ENCODE measurements around the gene CRMP1. TPM values are rescaled to one million over a fixed set of nuclear protein-coding genes. Genes with fewer than 3 reads are reported as not detected.

CRMP1 gene
- total and polyA plus RNA-seq, 2 donors (not counting 3 experiments of a cell fraction or from before 2014, with no cell fraction given): 0.06 TPM; not detected in 1

GRCh38 chr4:5773271-5773555, 119.7 kb downstream of the CRMP1 start:
- no peaks in the 10 kb centered on the region for H3K27me3 ChIP-seq (ENCODE audit: control insufficient read depth in 2 of 2, insufficient read depth in 2 of 2, low read length in 2 of 2)
- no peak overlapping the region for H3K27ac ChIP-seq (ENCODE audit: insufficient read depth, low read depth, low read length)
- no peaks in the 10 kb centered on the region for H3K9me1 ChIP-seq (replicated peaks; ENCODE audit: control insufficient read depth, extremely low read depth, insufficient read depth, low read length)
- H3K9me3 ChIP-seq (replicated peaks; ENCODE audit: control insufficient read depth, insufficient read depth, low read length): no peaks in the 10 kb centered on the region
- dilution Hi-C loops (cut with MboI; ENCODE audit: extremely low pct_ligation_motif_present, low sequenced_read_pairs): no loop called here
- no peaks in the 10 kb centered on the region for H3K4me1 ChIP-seq (ENCODE audit: control insufficient read depth, extremely low read depth, insufficient read depth, low read length)
- ChIA-PET POLR2A (no interaction called here), CTCF (no interaction called here)
- no peaks in the 10 kb centered on the region for H4K20me1 ChIP-seq (replicated peaks; ENCODE audit: control insufficient read depth, extremely low read depth, insufficient read depth, low read length)
- BruUV-seq (replicated peaks): no TSS peak
- DNase-seq (ENCODE audit: low read depth, low spot score): no peak
- TF ChIP-seq, protein P1, sequence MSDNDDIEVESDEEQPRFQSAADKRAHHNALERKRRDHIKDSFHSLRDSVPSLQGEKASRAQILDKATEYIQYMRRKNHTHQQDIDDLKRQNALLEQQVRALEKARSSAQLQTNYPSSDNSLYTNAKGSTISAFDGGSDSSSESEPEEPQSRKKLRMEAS (IDR thresholded peaks at IDR 0.05; ENCODE audit: insufficient read depth, insufficient read length): no peak
- TF ChIP-seq JUN (IDR thresholded peaks at IDR 0.05; ENCODE audit: borderline replicate concordance, insufficient read depth, insufficient read length, low read depth): no peak
- no peak for TF ChIP-seq MYC (IDR thresholded peaks at IDR 0.05; ENCODE audit: low read depth, low read length)
- no peak for TF ChIP-seq EZH2 (IDR thresholded peaks at IDR 0.05; ENCODE audit: borderline replicate concordance, low read depth, low read length, severe bottlenecking)
- no peak for TF ChIP-seq POLR2A (IDR thresholded peaks at IDR 0.05; ENCODE audit: low read depth, low read length)
- FAIRE-seq: no peak
- intact Hi-C loops (cut with micrococcal nuclease): no loop called here
- H3K9ac ChIP-seq (replicated peaks; ENCODE audit: extremely low read depth, insufficient read depth, low read length): no peak overlapping the region
- no peak overlapping the region for H3K4me2 ChIP-seq (ENCODE audit: insufficient read depth, low read length)
- H3K4me3 ChIP-seq (replicated peaks in 1 of 3; ENCODE audit: insufficient read depth in 1 of 3, low read depth in 1 of 3, low read length in 3 of 3): no peak overlapping the region
- H3K79me2 ChIP-seq (ENCODE audit: control insufficient read depth, insufficient read depth, low read length): no peaks in the 10 kb centered on the region
- H3K36me3 ChIP-seq (ENCODE audit: control insufficient read depth in 2 of 2, extremely low read depth in 1 of 2, insufficient read depth in 2 of 2, low read length in 2 of 2): no peaks in the 10 kb centered on the region
- H2AFZ ChIP-seq (ENCODE audit: low read depth, low read length): no peak overlapping the region

DNA sequence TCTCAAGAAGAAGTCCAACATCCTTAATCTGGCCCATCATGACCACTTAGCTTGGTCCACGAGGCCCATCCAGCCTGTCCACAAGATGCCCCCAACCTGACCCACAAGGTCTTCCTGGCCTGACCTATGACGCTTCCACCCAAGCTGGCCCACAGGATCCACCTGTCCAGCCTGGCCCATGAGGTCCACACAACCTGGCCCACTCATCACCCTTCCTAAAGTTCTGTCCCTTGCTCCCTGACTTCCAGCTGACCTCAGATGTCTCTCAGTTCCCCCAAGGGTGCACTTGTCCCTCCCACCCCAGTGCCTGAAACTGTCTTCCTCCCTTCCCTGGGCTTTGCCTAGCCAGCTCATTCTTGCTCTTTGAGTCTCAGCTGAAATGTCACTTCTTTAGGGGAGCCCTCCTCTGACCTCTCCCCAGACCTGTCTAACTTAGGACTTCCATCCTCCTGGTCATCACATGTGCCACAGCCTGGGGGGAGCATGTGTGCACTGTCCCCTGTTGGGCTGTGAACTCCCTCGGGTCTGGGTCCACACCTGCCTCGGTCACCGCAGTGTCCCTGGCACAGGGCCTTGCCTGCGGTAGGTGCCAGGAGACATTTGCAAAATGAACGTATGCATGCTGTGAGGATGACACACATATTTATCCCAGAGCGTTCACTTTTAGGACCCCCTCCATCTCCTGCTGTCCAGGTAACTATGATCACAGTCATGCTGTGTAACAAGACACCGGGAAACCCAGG, 120.2 kb downstream of the CRMP1 start:
- FAIRE-seq: no peak
- no peaks in the 10 kb centered on the region for H3K36me3 ChIP-seq (ENCODE audit: control insufficient read depth in 2 of 2, extremely low read depth in 1 of 2, insufficient read depth in 2 of 2, low read length in 2 of 2)
- BruUV-seq (replicated peaks): no TSS peak

More for the DNA sequence above, 120.2 kb downstream of the CRMP1 start:
- Histone ChIP-seq H4K20me1 (replicated peaks; ENCODE audit: control insufficient read depth, extremely low read depth, insufficient read depth, low read length) (no peaks in the 10 kb centered on the region), H3K9me1 (replicated peaks; ENCODE audit: control insufficient read depth, extremely low read depth, insufficient read depth, low read length) (no peaks in the 10 kb centered on the region), H3K27me3 (ENCODE audit: control insufficient read depth in 2 of 2, insufficient read depth in 2 of 2, low read length in 2 of 2) (no peaks in the 10 kb centered on the region), H2AFZ (ENCODE audit: low read depth, low read length) (no peak overlapping the region), H3K4me1 (ENCODE audit: control insufficient read depth, extremely low read depth, insufficient read depth, low read length) (no peaks in the 10 kb centered on the region), H3K27ac (ENCODE audit: insufficient read depth, low read depth, low read length) (no peak overlapping the region), H3K9me3 (replicated peaks; ENCODE audit: control insufficient read depth, insufficient read depth, low read length) (no peaks in the 10 kb centered on the region), H3K79me2 (ENCODE audit: control insufficient read depth, insufficient read depth, low read length) (no peaks in the 10 kb centered on the region), H3K4me2 (ENCODE audit: insufficient read depth, low read length) (no peak overlapping the region), H3K9ac (replicated peaks; ENCODE audit: extremely low read depth, insufficient read depth, low read length) (no peak overlapping the region), H3K4me3 (replicated peaks in 1 of 3; ENCODE audit: insufficient read depth in 1 of 3, low read depth in 1 of 3, low read length in 3 of 3) (no peak overlapping the region)
- CTCF ChIA-PET: no interaction called here
- intact Hi-C loops (cut with micrococcal nuclease): no loop called here
- TF ChIP-seq, protein P1 (IDR thresholded peaks at IDR 0.05; ENCODE audit: insufficient read depth, insufficient read length): no peak
- no peak for TF ChIP-seq EZH2 (IDR thresholded peaks at IDR 0.05; ENCODE audit: borderline replicate concordance, low read depth, low read length, severe bottlenecking)
- no peak for TF ChIP-seq POLR2AphosphoS5 (IDR thresholded peaks at IDR 0.05; ENCODE audit: insufficient read depth, low read depth, low read length)
- TF ChIP-seq POLR2A (IDR thresholded peaks at IDR 0.05; ENCODE audit: low read depth, low read length): no peak
- TF ChIP-seq GATA2 (IDR thresholded peaks at IDR 0.05; ENCODE audit: insufficient read depth, insufficient read length, low read depth, low read length): no peak
- no peak for TF ChIP-seq MYC (IDR thresholded peaks at IDR 0.05; ENCODE audit: low read depth, low read length)
- TF ChIP-seq, protein P2, sequence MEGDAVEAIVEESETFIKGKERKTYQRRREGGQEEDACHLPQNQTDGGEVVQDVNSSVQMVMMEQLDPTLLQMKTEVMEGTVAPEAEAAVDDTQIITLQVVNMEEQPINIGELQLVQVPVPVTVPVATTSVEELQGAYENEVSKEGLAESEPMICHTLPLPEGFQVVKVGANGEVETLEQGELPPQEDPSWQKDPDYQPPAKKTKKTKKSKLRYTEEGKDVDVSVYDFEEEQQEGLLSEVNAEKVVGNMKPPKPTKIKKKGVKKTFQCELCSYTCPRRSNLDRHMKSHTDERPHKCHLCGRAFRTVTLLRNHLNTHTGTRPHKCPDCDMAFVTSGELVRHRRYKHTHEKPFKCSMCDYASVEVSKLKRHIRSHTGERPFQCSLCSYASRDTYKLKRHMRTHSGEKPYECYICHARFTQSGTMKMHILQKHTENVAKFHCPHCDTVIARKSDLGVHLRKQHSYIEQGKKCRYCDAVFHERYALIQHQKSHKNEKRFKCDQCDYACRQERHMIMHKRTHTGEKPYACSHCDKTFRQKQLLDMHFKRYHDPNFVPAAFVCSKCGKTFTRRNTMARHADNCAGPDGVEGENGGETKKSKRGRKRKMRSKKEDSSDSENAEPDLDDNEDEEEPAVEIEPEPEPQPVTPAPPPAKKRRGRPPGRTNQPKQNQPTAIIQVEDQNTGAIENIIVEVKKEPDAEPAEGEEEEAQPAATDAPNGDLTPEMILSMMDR (IDR thresholded peaks at IDR 0.05; ENCODE audit: extremely low read depth in 1 of 2, insufficient read depth in 1 of 2, low read depth in 1 of 2, low read length in 2 of 2): no peak
- no peak for TF ChIP-seq JUN (IDR thresholded peaks at IDR 0.05; ENCODE audit: borderline replicate concordance, insufficient read depth, insufficient read length, low read depth)
- TF ChIP-seq FOS (IDR thresholded peaks at IDR 0.05; ENCODE audit: borderline replicate concordance, insufficient read depth, low read length): no peak
- DNase-seq (ENCODE audit: low read depth, low spot score): no peak
- POLR2A ChIA-PET: no interaction called here
- dilution Hi-C loops (cut with MboI; ENCODE audit: extremely low pct_ligation_motif_present, low sequenced_read_pairs): no loop called here
